BLaER1 (cell line): ENCODE results near the gene RAB35.
"Not testable (repeated sequence)": the region's sequence is repeated elsewhere in the genome, so short reads cannot be mapped to it uniquely, and the experiment has no call there.

ENCODE experiments used
- H3K27ac ChIP-seq: shearing (Covaris generic); formaldehyde crosslinking; 2 replicates; pipeline ENCODE4 v1.8.1; 2022
- H3K27me3 ChIP-seq: shearing (Covaris generic); formaldehyde crosslinking; 2 replicates; pipeline ENCODE4 v1.8.1; 2022
- H3K36me3 ChIP-seq: shearing (Covaris generic); formaldehyde crosslinking; 2 replicates; pipeline ENCODE4 v1.8.1; 2022
- H3K4me1 ChIP-seq: shearing (Covaris generic); formaldehyde crosslinking; 2 replicates; pipeline ENCODE4 v1.8.1; 2022
- H3K4me2 ChIP-seq: shearing (Covaris generic); formaldehyde crosslinking; 2 replicates; pipeline ENCODE4 v1.8.1; 2022
- H3K4me3 ChIP-seq: shearing (Covaris generic); formaldehyde crosslinking; 2 replicates; pipeline ENCODE4 v1.8.1; 2022
- H3K9ac ChIP-seq: shearing (Covaris generic); formaldehyde crosslinking; 2 replicates; pipeline ENCODE4 v1.8.1; 2022
- H3K9me3 ChIP-seq: shearing (Covaris generic); formaldehyde crosslinking; 2 replicates; pipeline ENCODE4 v1.8.1; 2022
- H4K20me1 ChIP-seq: shearing (Covaris generic); formaldehyde crosslinking; 2 replicates; pipeline ENCODE4 v1.8.1; 2022
- Cebpa-rat ChIP-seq: shearing (Covaris generic); IDR thresholded peaks from 2 replicates; pipeline ENCODE4 v1.8.1; 2022

RAB35 gene

DNA sequence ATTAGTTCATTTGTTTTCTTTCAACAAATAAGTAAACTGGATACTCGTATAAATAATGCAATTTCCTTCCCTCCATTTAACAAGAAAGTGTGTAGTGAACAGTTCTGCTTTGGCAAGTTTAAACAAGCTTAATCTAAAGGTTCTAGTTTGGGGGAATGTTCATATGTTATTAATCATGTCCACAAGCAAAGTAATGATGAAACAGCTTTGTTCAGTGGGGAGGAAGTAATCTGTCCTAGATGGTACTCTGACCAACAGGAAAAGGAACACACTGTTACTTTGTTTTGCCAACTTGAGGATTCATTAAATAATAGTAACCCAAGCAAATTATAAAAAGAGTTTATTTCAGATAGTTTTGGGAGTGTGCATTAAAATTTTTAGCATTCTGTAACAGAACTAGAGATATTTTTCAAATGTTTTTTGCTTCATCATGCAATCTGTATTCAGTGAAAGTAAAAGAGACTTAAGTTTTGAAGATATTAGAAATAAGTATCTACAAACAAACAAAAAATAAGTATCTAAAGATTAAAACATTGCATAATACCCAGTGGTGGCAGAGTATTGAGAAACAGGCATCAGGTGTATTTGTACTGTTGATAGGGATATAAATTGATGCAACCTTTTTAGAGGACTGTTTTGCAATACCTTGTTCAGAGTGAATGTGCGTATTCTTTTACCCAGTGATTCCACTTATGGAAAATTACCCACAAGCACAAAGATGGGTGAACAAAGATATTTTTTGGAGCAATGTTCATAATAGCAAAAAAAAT lies 61.1 kb downstream of the RAB35 start:
- Histone ChIP-seq H3K9me3 (no peaks in the 10 kb centered on the region), H3K36me3 (no peaks in the 10 kb centered on the region), H3K4me2 (no peak overlapping the region), H3K4me3 (no peak overlapping the region), H3K27me3 (no peaks in the 10 kb centered on the region), H4K20me1 (no peaks in the 10 kb centered on the region), H3K9ac (no peak overlapping the region), H3K27ac (no peak overlapping the region), H3K4me1 (0 out of 2 replicates have a peak, but pooled peaks cover 4% of the 10 kb centered on the region)
- TF ChIP-seq Cebpa-rat = no peak

GRCh38 chr12:120054293-120054692 lies 62.3 kb downstream of the RAB35 start:
- no peaks in the 10 kb centered on the region for H3K36me3 ChIP-seq
- H3K27me3 ChIP-seq = no peaks in the 10 kb centered on the region
- no peak overlapping the region for H3K27ac ChIP-seq
- no peak overlapping the region for H3K9ac ChIP-seq
- H3K4me2 ChIP-seq = no peak overlapping the region
- no peak overlapping the region for H3K4me3 ChIP-seq
- H3K9me3 ChIP-seq = no peaks in the 10 kb centered on the region
- H3K4me1 ChIP-seq = 0 out of 2 replicates have a peak, but pooled peaks cover 4% of the 10 kb centered on the region
- H4K20me1 ChIP-seq = no peaks in the 10 kb centered on the region
- TF ChIP-seq Cebpa-rat = no peak

DNA sequence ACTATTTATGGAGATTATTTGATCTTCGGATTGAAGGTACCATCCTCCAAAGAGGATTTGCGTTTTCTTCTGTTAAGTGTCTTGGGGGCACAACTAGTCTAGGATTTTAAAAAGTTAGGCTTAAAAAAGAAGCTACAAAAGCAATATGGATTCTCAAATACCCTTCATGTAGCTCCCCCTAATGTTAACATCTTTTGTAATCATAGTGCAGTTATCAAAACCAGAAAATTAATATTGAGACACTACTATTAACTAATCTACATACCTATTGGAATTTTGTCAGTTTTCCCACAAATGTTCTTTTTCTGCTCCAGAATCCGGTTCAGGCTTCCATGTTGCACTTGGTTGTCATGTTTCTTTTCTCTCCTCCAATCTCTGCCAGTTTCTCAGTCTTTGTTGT lies 65.0 kb downstream of the RAB35 start:
- Histone ChIP-seq H3K4me2 (no peak overlapping the region), H3K9ac (no peak overlapping the region), H3K27ac (no peak overlapping the region), H3K4me1 (0 out of 2 replicates have a peak, but pooled peaks cover 4% of the 10 kb centered on the region), H4K20me1 (no peaks in the 10 kb centered on the region), H3K4me3 (no peak overlapping the region), H3K27me3 (no peaks in the 10 kb centered on the region), H3K36me3 (no peaks in the 10 kb centered on the region), H3K9me3 (no peaks in the 10 kb centered on the region)
- TF ChIP-seq Cebpa-rat = no peak

DNA sequence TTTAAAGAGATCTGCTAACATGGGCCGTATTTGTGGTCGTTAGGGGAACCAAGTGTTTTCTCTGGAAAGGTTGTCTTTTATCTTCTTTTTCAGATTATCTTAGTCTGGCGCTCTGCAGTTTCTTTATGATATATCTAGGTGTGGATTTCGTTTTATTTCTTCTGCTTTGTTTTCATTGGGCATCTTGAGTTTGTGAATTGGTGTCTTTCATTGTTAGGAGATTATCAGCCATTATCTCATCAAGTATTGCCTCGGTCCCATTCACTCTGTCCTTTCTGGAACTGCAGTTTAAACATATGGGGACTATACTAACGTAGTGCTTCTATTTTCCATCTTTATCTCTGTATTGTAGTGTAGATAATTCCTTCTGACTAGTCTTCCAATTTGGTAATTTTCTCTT lies 67.1 kb downstream of the RAB35 start:
- Histone ChIP-seq H3K27ac (no peak overlapping the region), H3K4me3 (no peak overlapping the region), H4K20me1 (no peaks in the 10 kb centered on the region), H3K4me1 (0 out of 2 replicates have a peak, but pooled peaks cover 4% of the 10 kb centered on the region), H3K27me3 (no peaks in the 10 kb centered on the region), H3K36me3 (no peaks in the 10 kb centered on the region), H3K9ac (no peak overlapping the region), H3K9me3 (no peaks in the 10 kb centered on the region), H3K4me2 (no peak overlapping the region)
- TF ChIP-seq Cebpa-rat = no peak

- no peak for TF ChIP-seq Cebpa-rat
Measured at GRCh38 chr12:120048263-120048662, 68.3 kb downstream of the RAB35 start.

DNA sequence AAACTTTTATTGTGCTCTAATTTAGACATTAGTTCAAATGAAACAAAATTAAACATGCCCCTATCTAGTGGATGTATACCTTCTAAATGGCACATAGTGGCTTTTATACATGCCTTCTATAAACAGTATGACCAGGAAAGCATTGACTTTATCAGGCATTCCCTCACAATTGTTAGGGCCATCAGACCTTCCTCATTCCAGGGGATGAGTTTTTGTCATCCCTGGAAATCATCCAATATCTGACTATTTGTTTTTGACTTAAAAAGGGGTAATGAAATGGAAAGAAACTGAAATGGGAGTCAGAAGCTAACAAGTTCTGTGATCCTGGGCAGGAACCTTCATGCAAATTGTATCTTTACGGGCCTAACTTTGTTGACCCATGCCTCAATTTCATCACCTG lies 69.5 kb downstream of the RAB35 start:
- Histone ChIP-seq H3K36me3 (no peaks in the 10 kb centered on the region), H3K9ac (no peak overlapping the region), H3K4me1 (no peaks in the 10 kb centered on the region), H3K27ac (no peak overlapping the region), H4K20me1 (no peaks in the 10 kb centered on the region), H3K4me3 (no peak overlapping the region), H3K9me3 (no peaks in the 10 kb centered on the region), H3K4me2 (no peak overlapping the region), H3K27me3 (no peaks in the 10 kb centered on the region)
- TF ChIP-seq Cebpa-rat = no peak

More at GRCh38 chr12:120048263-120048662, 68.3 kb downstream of the RAB35 start:
- Histone ChIP-seq H3K27me3 (no peaks in the 10 kb centered on the region), H4K20me1 (no peaks in the 10 kb centered on the region), H3K4me1 (0 out of 2 replicates have a peak, but pooled peaks cover 4% of the 10 kb centered on the region), H3K36me3 (no peaks in the 10 kb centered on the region), H3K27ac (no peak overlapping the region), H3K9me3 (no peaks in the 10 kb centered on the region), H3K9ac (no peak overlapping the region), H3K4me3 (no peak overlapping the region), H3K4me2 (no peak overlapping the region)

DNA sequence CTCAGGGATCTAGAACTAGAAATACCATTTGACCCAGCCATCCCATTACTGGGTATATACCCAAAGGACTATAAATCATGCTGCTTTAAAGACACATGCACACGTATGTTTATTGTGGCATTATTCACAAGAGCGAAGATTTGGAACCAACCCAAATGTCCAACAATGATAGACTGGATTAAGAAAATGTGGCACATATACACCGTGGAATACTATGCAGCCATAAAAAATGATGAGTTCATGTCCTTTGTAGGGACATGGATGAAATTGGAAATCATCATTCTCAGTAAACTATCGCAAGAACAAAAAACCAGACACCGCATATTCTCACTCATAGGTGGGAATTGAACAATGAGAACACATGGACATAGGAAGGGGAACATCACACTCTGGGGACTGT lies 71.2 kb downstream of the RAB35 start:
- not testable (repeated sequence) for H3K9me3 ChIP-seq, H3K4me3 ChIP-seq, H4K20me1 ChIP-seq, H3K4me2 ChIP-seq, H3K9ac ChIP-seq, H3K27ac ChIP-seq, H3K4me1 ChIP-seq, H3K27me3 ChIP-seq, H3K36me3 ChIP-seq
